PC-9 (cell line): ENCODE measurements around the gene RDH13. TPM values are rescaled to one million over a fixed set of nuclear protein-coding genes. Genes with fewer than 3 reads are reported as not detected.

Source experiments
- BruUV-seq: library from RNA; stranded (reverse); fragments of 400-500 nt; replicated peaks from 2 replicates; lab custom pipeline; 2021; lab: Mats Ljungman, UMichigan
- CTCF ChIA-PET: fragments of 300-600 bp; sonication (Branson Sonifier 250); formaldehyde crosslinking; loops from one replicate; lab custom pipeline; 2022; ENCODE audit warnings: antibody characterized with exemption; lab: Charles Lee
- POLR2A ChIA-PET: fragments of 300-600 bp; sonication (Branson Sonifier 250); formaldehyde crosslinking; loops from one replicate; lab custom pipeline; 2022; ENCODE audit warnings: antibody characterized with exemption; ENCODE audit not compliant: unreplicated experiment; lab: Charles Lee
- DNase-seq, 2 experiments: peaks; one replicate each; pipeline versions ENCODE4 v3.0.0 to v3.0.0-alpha.2; 2015 to 2022; ENCODE audit warnings: mixed read lengths in 1 of 2
- H2AFZ ChIP-seq: fragments of 200-600 bp; sonication (generic); 2 replicates; pipeline ENCODE4 v1.8.1; 2017; ENCODE audit warnings: antibody characterized with exemption
- H3F3A ChIP-seq: fragments of 200-600 bp; sonication (generic); 2 replicates; pipeline ENCODE4 v1.8.1; 2017; ENCODE audit warnings: antibody characterized with exemption, mild to moderate bottlenecking, low read depth; ENCODE audit not compliant: insufficient read depth
- H3K27ac ChIP-seq: fragments of 200-600 bp; sonication (generic); 2 replicates; pipeline ENCODE4 v1.6.1; 2016; ENCODE audit warnings: mixed run types
- H3K27me3 ChIP-seq: fragments of 200-600 bp; sonication (generic); 2 replicates; pipeline ENCODE4 v1.6.1; 2016; ENCODE audit warnings: low read depth, mixed run types; ENCODE audit not compliant: insufficient read depth
- H3K36me3 ChIP-seq: fragments of 200-600 bp; sonication (generic); 2 replicates; pipeline ENCODE4 v1.6.1; 2016; ENCODE audit warnings: low read depth, mixed run types
- H3K4me1 ChIP-seq: fragments of 200-600 bp; sonication (generic); replicated peaks from 2 replicates; pipeline ENCODE4 v1.6.1; 2016; ENCODE audit warnings: mixed run types; ENCODE audit not compliant: insufficient read depth
- H3K4me2 ChIP-seq: fragments of 200-600 bp; sonication (generic); 2 replicates; pipeline ENCODE4 v1.6.1; 2017; ENCODE audit warnings: mixed run types
- H3K4me3 ChIP-seq: fragments of 200-600 bp; sonication (generic); 2 replicates; pipeline ENCODE4 v1.6.1; 2016; ENCODE audit warnings: mixed run types
- H3K79me2 ChIP-seq: fragments of 200-600 bp; sonication (generic); 2 replicates; pipeline ENCODE4 v1.6.1; 2017; ENCODE audit warnings: low read depth, mixed run types
- H3K9me2 ChIP-seq: fragments of 200-600 bp; sonication (generic); 2 replicates; pipeline ENCODE4 v1.8.1; 2017; ENCODE audit warnings: mild to moderate bottlenecking; ENCODE audit not compliant: insufficient read depth
- H3K9me3 ChIP-seq: fragments of 200-600 bp; sonication (generic); 2 replicates; pipeline ENCODE4 v1.8.1; 2016; ENCODE audit warnings: low read depth; ENCODE audit not compliant: insufficient read depth
- H4K20me1 ChIP-seq: fragments of 200-600 bp; sonication (generic); 2 replicates; pipeline ENCODE4 v1.8.1; 2017; ENCODE audit not compliant: insufficient read depth
- EZH2 ChIP-seq: fragments of 200-600 bp; sonication (generic); IDR thresholded peaks from 2 replicates; pipeline ENCODE4 v1.8.0; 2017; ENCODE audit warnings: antibody characterized with exemption, low read depth
- intact Hi-C: fragments of 100-400 bp; cut with micrococcal nuclease; formaldehyde crosslinking; loops from one replicate; pipeline ENCODE4 v1.10.0; 2022; ENCODE audit not compliant: unreplicated experiment
- total RNA-seq: library from RNA; stranded (reverse); gene quantifications from 2 replicates; pipeline ENCODE4 v1.2.3, GENCODE V29; 2021
- TF ChIP-seq, protein P1 (sequence below): fragments of 200-600 bp; sonication (generic); conservative IDR thresholded peaks from 2 replicates; pipeline ENCODE4 v1.6.1; 2017; ENCODE audit warnings: mixed run types, antibody characterized with exemption, mild to moderate bottlenecking, moderate library complexity

Gene RDH13
- total RNA-seq, 1 experiment from 2014 or later: 39.8 TPM

DNA sequence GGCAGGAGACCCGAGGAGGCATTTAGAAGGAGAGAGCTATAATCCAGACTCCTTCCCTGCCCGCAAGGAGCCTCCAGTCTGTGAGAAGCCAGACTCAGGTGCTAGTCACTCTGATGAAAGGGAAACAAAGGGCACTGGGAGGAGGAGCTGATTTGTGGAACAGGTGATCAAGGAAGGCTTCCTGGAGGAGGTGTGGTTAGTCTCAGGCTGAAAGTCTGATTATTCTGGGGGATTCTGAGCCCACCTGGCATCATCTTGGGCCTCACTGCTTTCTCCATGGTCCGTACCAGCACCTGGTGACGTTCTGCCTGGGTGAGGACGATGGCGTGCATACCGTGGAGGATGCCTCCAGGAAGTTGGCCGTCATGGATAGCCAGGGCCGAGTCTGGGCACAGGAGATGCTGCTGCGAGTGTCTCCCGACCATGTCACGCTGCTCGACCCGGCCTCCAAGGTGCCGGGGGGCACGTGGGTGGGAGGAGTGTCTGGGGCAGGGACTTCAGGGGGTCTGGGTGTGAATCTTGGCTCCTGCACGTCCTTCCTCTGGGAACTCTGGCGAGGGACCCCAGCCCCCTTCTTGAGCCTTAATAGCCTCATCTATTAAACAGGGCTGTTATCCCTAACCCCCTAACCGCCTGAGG, 16.6 kb upstream of the RDH13 start:
- H4K20me1 ChIP-seq: peaks cover 9% of the 10 kb centered on the region; the same call in 1 of the 2 replicates
- ChIA-PET POLR2A (interaction anchor here (0.7 kb wide), 1 partner anchor 677 kb away, joined by 3 read pairs; no protein-coding TSS in a partner anchor), CTCF (no interaction called here)
- H3K27me3 ChIP-seq: no peaks in the 10 kb centered on the region
- no peak overlapping the region for H3K27ac ChIP-seq
- peaks cover 18% of the 10 kb centered on the region for H3K4me1 ChIP-seq
- TF ChIP-seq, protein P1, sequence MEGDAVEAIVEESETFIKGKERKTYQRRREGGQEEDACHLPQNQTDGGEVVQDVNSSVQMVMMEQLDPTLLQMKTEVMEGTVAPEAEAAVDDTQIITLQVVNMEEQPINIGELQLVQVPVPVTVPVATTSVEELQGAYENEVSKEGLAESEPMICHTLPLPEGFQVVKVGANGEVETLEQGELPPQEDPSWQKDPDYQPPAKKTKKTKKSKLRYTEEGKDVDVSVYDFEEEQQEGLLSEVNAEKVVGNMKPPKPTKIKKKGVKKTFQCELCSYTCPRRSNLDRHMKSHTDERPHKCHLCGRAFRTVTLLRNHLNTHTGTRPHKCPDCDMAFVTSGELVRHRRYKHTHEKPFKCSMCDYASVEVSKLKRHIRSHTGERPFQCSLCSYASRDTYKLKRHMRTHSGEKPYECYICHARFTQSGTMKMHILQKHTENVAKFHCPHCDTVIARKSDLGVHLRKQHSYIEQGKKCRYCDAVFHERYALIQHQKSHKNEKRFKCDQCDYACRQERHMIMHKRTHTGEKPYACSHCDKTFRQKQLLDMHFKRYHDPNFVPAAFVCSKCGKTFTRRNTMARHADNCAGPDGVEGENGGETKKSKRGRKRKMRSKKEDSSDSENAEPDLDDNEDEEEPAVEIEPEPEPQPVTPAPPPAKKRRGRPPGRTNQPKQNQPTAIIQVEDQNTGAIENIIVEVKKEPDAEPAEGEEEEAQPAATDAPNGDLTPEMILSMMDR: no peak
- no peak for TF ChIP-seq EZH2
- H3K4me3 ChIP-seq: no peak overlapping the region
- peaks cover 10% of the 10 kb centered on the region; the same call in 1 of the 2 replicates for H3K36me3 ChIP-seq
- no peaks in the 10 kb centered on the region for H3K9me2 ChIP-seq
- BruUV-seq: no TSS peak
- H3F3A ChIP-seq: peaks cover 69% of the 10 kb centered on the region
- peaks cover 10% of the 10 kb centered on the region; the same call in 1 of the 2 replicates for H3K79me2 ChIP-seq
- no peak for DNase-seq
- no peaks in the 10 kb centered on the region for H3K9me3 ChIP-seq
- no peak overlapping the region for H2AFZ ChIP-seq
- no peak overlapping the region for H3K4me2 ChIP-seq
- intact Hi-C loops: no loop called here

DNA sequence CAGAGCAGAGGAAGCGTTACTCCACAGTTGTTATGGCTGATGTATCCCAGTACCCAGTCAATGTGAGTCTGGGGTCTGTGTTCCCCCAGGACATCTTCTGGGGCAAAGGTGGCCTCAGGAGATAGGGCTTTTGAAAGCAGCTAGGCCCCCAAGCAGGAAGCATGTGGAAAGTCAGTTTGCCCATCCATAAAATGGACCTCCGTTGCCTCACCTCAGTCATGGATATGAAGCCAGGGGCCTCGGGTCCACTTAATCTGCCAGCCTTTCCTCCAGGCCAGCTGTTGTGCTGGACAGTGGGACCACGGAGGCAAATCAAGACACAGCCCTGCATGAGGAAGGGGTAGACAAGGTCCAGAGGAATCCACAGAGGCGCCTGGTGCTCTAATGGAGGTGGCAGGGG, 16.0 kb upstream of the RDH13 start:
- no peak overlapping the region for H3K4me3 ChIP-seq
- H3K4me1 ChIP-seq: peaks cover 18% of the 10 kb centered on the region
- ChIA-PET CTCF (no interaction called here), POLR2A (interaction anchor here (0.7 kb wide), 1 partner anchor 676 kb away, joined by 3 read pairs; no protein-coding TSS in a partner anchor)
- H2AFZ ChIP-seq: no peak overlapping the region
- no peaks in the 10 kb centered on the region for H3K9me2 ChIP-seq
- H3K27me3 ChIP-seq: no peaks in the 10 kb centered on the region
- peaks cover 10% of the 10 kb centered on the region; the same call in 1 of the 2 replicates for H3K79me2 ChIP-seq
- no peak for DNase-seq
- peaks cover 3% of the 10 kb centered on the region; the same call in 1 of the 2 replicates for H4K20me1 ChIP-seq
- no peaks in the 10 kb centered on the region for H3K9me3 ChIP-seq
- no peak overlapping the region for H3K4me2 ChIP-seq
- peaks cover 66% of the 10 kb centered on the region for H3F3A ChIP-seq
- TF ChIP-seq EZH2: no peak
- TF ChIP-seq, protein P1: no peak
- H3K27ac ChIP-seq: no peak overlapping the region
- BruUV-seq: no TSS peak
- intact Hi-C loops: no loop called here
- peaks cover 10% of the 10 kb centered on the region; the same call in 1 of the 2 replicates for H3K36me3 ChIP-seq

DNA sequence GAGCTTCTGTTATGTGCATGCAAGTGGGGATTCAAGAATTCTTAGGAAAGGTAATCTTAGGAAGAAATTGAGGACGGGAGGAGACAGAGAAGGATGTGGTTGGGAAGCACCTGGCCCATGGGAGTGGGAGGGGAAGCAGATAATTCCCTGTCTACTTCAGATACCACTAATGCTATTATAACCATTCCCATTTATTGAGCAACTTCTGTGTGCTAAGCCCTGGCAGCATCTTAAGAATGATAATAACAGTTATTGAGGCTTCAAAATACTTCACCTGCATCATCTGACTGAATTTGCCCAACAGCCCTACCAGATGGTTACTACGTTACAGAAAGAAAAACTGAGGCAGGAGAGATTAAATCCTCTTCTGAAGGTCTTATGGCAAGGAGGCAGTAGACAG, 14.2 kb upstream of the RDH13 start:
- H3K27me3 ChIP-seq: no peaks in the 10 kb centered on the region
- peak overlapping the region; percentile 82 for H3K4me2 ChIP-seq
- CTCF ChIA-PET: no interaction called here
- intact Hi-C loops: no loop called here
- POLR2A ChIA-PET: interaction anchor here (0.7 kb wide), 1 partner anchor 124 kb away, joined by 12 read pairs; no protein-coding TSS in a partner anchor
- H3F3A ChIP-seq: peaks cover 52% of the 10 kb centered on the region
- H4K20me1 ChIP-seq: no peaks in the 10 kb centered on the region
- H3K9me2 ChIP-seq: no peaks in the 10 kb centered on the region
- H3K4me1 ChIP-seq: peaks cover 19% of the 10 kb centered on the region
- no peaks in the 10 kb centered on the region for H3K9me3 ChIP-seq
- H3K36me3 ChIP-seq: peaks cover 5% of the 10 kb centered on the region; the same call in 1 of the 2 replicates
- no peak for DNase-seq
- no peak overlapping the region for H2AFZ ChIP-seq
- peak overlapping the region; percentile 79; the same call in 1 of the 2 replicates for H3K27ac ChIP-seq
- peaks cover 10% of the 10 kb centered on the region; the same call in 1 of the 2 replicates for H3K79me2 ChIP-seq
- TF ChIP-seq, protein P1: no peak
- TF ChIP-seq EZH2: no peak
- H3K4me3 ChIP-seq: peak overlapping the region; percentile 60; the same call in 1 of the 2 replicates
- BruUV-seq: no TSS peak
